Natural killer cell (primary cell): ENCODE results near the gene PKD2L2. TPM values are rescaled to one million over a fixed set of nuclear protein-coding genes. Genes with fewer than 3 reads are reported as not detected.

ENCODE experiments used
- ATAC-seq, 3 donors: fragments of 150-1000 bp in 2 of 3; fragments of 200-7000 bp in 1 of 3; cut with Tn5 transposase; 1 replicate in 1 of 3; 2 replicates in 2 of 3; pipeline ENCODE4 v1.10.0; 2021; ENCODE audit warnings: mild to moderate bottlenecking in 2 of 3, moderate library complexity in 2 of 3
- DNase-seq, 2 donors: peaks; one replicate each; pipeline versions ENCODE4 v3.0.0 to v3.0.0-alpha.2; 2013 to 2021; ENCODE audit warnings: mixed read lengths in 1 of 2
- H3K27ac ChIP-seq: one replicate; pipeline ENCODE4 v1.5.1; 2013; ENCODE audit warnings: mild to moderate bottlenecking, low read length
- H3K27me3 ChIP-seq: one replicate; pipeline ENCODE4 v1.6.1; 2013; ENCODE audit warnings: low read length; ENCODE audit not compliant: control insufficient read depth, insufficient read depth
- H3K36me3 ChIP-seq: one replicate; pipeline ENCODE4 v1.6.1; 2013; ENCODE audit warnings: low read length; ENCODE audit not compliant: control insufficient read depth, insufficient read depth
- H3K4me1 ChIP-seq: one replicate; pipeline ENCODE4 v1.6.1; 2013; ENCODE audit warnings: low read length; ENCODE audit not compliant: control insufficient read depth, insufficient read depth
- H3K4me3 ChIP-seq: one replicate; pipeline ENCODE4 v1.5.1; 2013; ENCODE audit warnings: low read length
- H3K9me3 ChIP-seq: one replicate; pipeline ENCODE4 v1.6.1; 2013; ENCODE audit warnings: low read length; ENCODE audit not compliant: control insufficient read depth, insufficient read depth
- H3K27ac Mint-ChIP-seq, 2 donors: one replicate each; pipeline ENCODE4 v1.8.0; 2022; ENCODE audit warnings: mild to moderate bottlenecking in 2 of 2, mixed read lengths in 2 of 2, moderate library complexity in 1 of 2
- H3K27me3 Mint-ChIP-seq, 2 donors: one replicate each; pipeline ENCODE4 v1.8.0; 2022; ENCODE audit warnings: low read depth in 2 of 2, mixed read lengths in 2 of 2
- H3K36me3 Mint-ChIP-seq: one replicate; pipeline ENCODE4 v1.8.0; 2022; ENCODE audit warnings: mixed read lengths
- H3K4me1 Mint-ChIP-seq, 2 donors: one replicate each; pipeline ENCODE4 v1.8.0; 2022; ENCODE audit warnings: mixed read lengths in 2 of 2
- H3K4me3 Mint-ChIP-seq: one replicate; pipeline ENCODE4 v1.8.0; 2022; ENCODE audit warnings: mild to moderate bottlenecking, moderate library complexity, mixed read lengths
- H3K9me3 Mint-ChIP-seq, 2 donors: one replicate each; pipeline ENCODE4 v1.8.0; 2022; ENCODE audit warnings: mixed read lengths in 2 of 2
- CTCF ChIP-seq: fragments of 200-600 bp; IDR thresholded peaks from one replicate; pipeline ENCODE4 v1.8.0; 2022; ENCODE audit warnings: antibody characterized with exemption
- WGBS: methylation state at CpG from one replicate; pipeline ENCODE4 v1.1.7; 2013; ENCODE audit warnings: missing lambda C conversion rate; ENCODE audit not compliant: insufficient coverage; 5-methylcytosine and 5-hydroxymethylcytosine counted together
- intact Hi-C: fragments of 100-400 bp; cut with micrococcal nuclease; formaldehyde crosslinking; loops from one replicate; pipeline ENCODE4 v1.14.2; 2022
- total RNA-seq, 4 donors: library from RNA; stranded (reverse); fragments of 120-200 nt in 1 of 4; gene quantifications; one replicate each; pipeline versions ENCODE4 v1.2.3 to v1.2.4, GENCODE V29; 2013 to 2022

PKD2L2 gene
- total RNA-seq, 3 donors from 2014 or later (not counting 1 experiment from before 2014, with no cell fraction given) = 0.78 TPM; not detected in 2

- intact Hi-C loops = no loop called here
- H3K9me3 Mint-ChIP-seq = no peaks in the 10 kb centered on the region
- peaks cover 18% of the 10 kb centered on the region for H3K4me1 ChIP-seq
- H3K4me3 Mint-ChIP-seq = no peak overlapping the region
- no peak overlapping the region for H3K4me3 ChIP-seq
- H3K27me3 ChIP-seq = no peaks in the 10 kb centered on the region
- H3K27ac ChIP-seq = no peak overlapping the region
- peaks cover 0 to 5% of the 10 kb centered on the region in 2 donors for H3K27me3 Mint-ChIP-seq
- 86% methylated on average over 3 of the region's 3 CpGs for WGBS
- peaks cover 12 to 14% of the 10 kb centered on the region in 2 donors for H3K4me1 Mint-ChIP-seq
- H3K9me3 ChIP-seq = no peaks in the 10 kb centered on the region
- H3K27ac Mint-ChIP-seq = no peak overlapping the region
- no peaks in the 10 kb centered on the region for H3K36me3 Mint-ChIP-seq
- no peak for ATAC-seq
- no peak for DNase-seq
- TF ChIP-seq CTCF = no peak
- no peaks in the 10 kb centered on the region for H3K36me3 ChIP-seq
Observed at GRCh38 chr5:137891849-137892248, 2.6 kb downstream of the PKD2L2 start.

- no peaks in the 10 kb centered on the region for H3K9me3 Mint-ChIP-seq
- H3K36me3 Mint-ChIP-seq = no peaks in the 10 kb centered on the region
- no peak for TF ChIP-seq CTCF
- no peak overlapping the region for H3K4me3 Mint-ChIP-seq
- H3K4me1 ChIP-seq = peaks cover 3% of the 10 kb centered on the region
- peaks cover 0 to under 1% of the 10 kb centered on the region in 2 donors for H3K4me1 Mint-ChIP-seq
- no peaks in the 10 kb centered on the region for H3K9me3 ChIP-seq
- H3K36me3 ChIP-seq = no peaks in the 10 kb centered on the region
- H3K27me3 Mint-ChIP-seq = peaks cover 0 to 5% of the 10 kb centered on the region in 2 donors
- DNase-seq (no peak), ATAC-seq (no peak)
- no peaks in the 10 kb centered on the region for H3K27me3 ChIP-seq
- H3K4me3 ChIP-seq = no peak overlapping the region
- H3K27ac Mint-ChIP-seq = no peak overlapping the region
- intact Hi-C loops = no loop called here
- no peak overlapping the region for H3K27ac ChIP-seq
Observed at GRCh38 chr5:137894586-137894985, 5.3 kb downstream of the PKD2L2 start.

GRCh38 chr5:137896560-137896959, 7.3 kb downstream of the PKD2L2 start:
- H3K4me1 ChIP-seq = no peaks in the 10 kb centered on the region
- H3K4me3 ChIP-seq = no peak overlapping the region
- no peak for DNase-seq
- peaks cover 0 to 6% of the 10 kb centered on the region in 2 donors for H3K4me1 Mint-ChIP-seq
- H3K27ac ChIP-seq = no peak overlapping the region
- no peaks in the 10 kb centered on the region for H3K36me3 ChIP-seq
- intact Hi-C loops = no loop called here
- WGBS = 97% methylated on average over 3 of the region's 3 CpGs
- no peaks in the 10 kb centered on the region for H3K27me3 ChIP-seq
- ATAC-seq = no peak
- H3K27me3 Mint-ChIP-seq = peaks cover 5 to 8% of the 10 kb centered on the region in 2 donors
- H3K9me3 ChIP-seq = no peaks in the 10 kb centered on the region
- no peaks in the 10 kb centered on the region for H3K9me3 Mint-ChIP-seq
- no peak for TF ChIP-seq CTCF
- H3K36me3 Mint-ChIP-seq = no peaks in the 10 kb centered on the region
- H3K27ac Mint-ChIP-seq = no peak overlapping the region
- no peak overlapping the region for H3K4me3 Mint-ChIP-seq

- H3K27me3 ChIP-seq = no peaks in the 10 kb centered on the region
- no peaks in the 10 kb centered on the region for H3K36me3 ChIP-seq
- ATAC-seq (no peak), DNase-seq (no peak)
- intact Hi-C loops = no loop called here
- H3K27me3 Mint-ChIP-seq = peaks cover 3 to 11% of the 10 kb centered on the region in 2 donors
- no peaks in the 10 kb centered on the region for H3K9me3 ChIP-seq
- no peak overlapping the region for H3K27ac Mint-ChIP-seq
- H3K4me3 Mint-ChIP-seq = no peak overlapping the region
- no peak for TF ChIP-seq CTCF
- WGBS = no CpG with 5 or more reads among the region's 3 CpGs
- no peak overlapping the region for H3K27ac ChIP-seq
- H3K9me3 Mint-ChIP-seq = no peaks in the 10 kb centered on the region
- no peaks in the 10 kb centered on the region for H3K4me1 ChIP-seq
- no peaks in the 10 kb centered on the region for H3K36me3 Mint-ChIP-seq
- peaks cover 0 to 6% of the 10 kb centered on the region in 2 donors for H3K4me1 Mint-ChIP-seq
- no peak overlapping the region for H3K4me3 ChIP-seq
Observed at GRCh38 chr5:137899493-137899892, 10.2 kb downstream of the PKD2L2 start.
